VCaP (cell line): ENCODE data around the gene TMEM253.
A peak's percentile ranks its signal among the peaks of the same experiment; 100 is the strongest.

Experiments
- H3K27ac ChIP-seq: fragments of 450-650 bp; 2 replicates; pipeline ENCODE4 v1.5.1; 2017
- CTCF ChIP-seq: fragments of 450-650 bp; conservative IDR thresholded peaks from 2 replicates; pipeline ENCODE4 v1.5.1; 2017; ENCODE audit warnings: mild to moderate bottlenecking, moderate library complexity

The TMEM253 gene

GRCh38 chr14:21066882-21067502 lies 33.9 kb upstream of the TMEM253 start:
- TF ChIP-seq CTCF: peak; percentile 76
- H3K27ac ChIP-seq: no peak overlapping the region

DNA sequence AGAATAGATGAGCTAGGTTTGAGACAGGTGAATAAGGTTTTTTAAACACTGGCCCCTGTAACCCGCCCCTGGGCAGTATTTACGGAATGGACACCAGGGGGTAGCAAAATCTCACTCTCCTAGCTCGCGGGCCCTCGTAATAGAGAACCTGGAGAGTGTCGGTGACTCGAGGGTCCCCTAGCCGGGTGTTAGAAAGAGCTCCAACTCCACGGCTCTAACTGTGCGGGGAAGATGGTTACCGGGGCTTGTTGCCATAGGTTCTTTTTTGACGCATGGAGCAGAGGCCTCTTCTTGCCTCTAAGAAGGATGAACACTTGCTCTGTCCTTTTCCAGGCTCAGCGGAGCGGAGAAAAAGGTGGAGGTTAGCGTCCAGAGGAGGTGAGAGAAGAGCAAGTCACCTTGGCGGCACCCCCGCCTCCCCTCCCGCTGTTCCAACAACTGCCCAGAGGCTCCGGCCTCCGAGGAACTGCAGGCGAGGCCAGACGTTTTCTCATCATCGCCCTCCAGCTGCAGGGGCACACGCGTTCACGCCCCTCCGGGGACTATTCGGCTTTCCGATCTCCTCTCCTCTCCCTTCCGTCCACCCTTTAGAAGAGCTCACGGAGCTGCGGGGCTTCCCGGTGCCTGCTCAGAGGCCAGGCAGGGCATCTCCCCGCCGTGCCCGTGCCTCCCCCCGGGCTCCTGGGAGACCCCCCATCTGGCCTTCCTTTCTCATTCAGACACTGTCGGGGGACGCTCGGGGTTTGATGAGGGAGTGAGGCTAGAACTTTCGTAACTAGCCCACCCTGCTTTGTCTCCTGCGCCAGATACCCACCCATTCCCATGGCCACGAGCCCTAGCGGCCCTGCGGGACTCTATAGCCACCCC lies 32.1 kb upstream of the TMEM253 start:
- H3K27ac ChIP-seq: no peak overlapping the region

GRCh38 chr14:21069388-21070082 lies 31.3 kb upstream of the TMEM253 start:
- peak overlapping the region; percentile 42; the same call in 1 of the 2 replicates for H3K27ac ChIP-seq
- no peak for TF ChIP-seq CTCF

More for the DNA sequence above, 32.1 kb upstream of the TMEM253 start:
- peak; percentile 79 for TF ChIP-seq CTCF

- H3K27ac ChIP-seq: peak within 1 kb of the TSS; percentile 42; the same call in 1 of the 2 replicates
- TF ChIP-seq CTCF: no peak
Observed at GRCh38 chr14:21070083-21070609, 30.7 kb upstream of the TMEM253 start, which contains the start of gene ARHGEF40. TSS of gene ARHGEF40 (plus strand) at chr14:21070304. CDS start at chr14:21070397, 93 bp downstream.

GRCh38 chr14:21070610-21071224 lies 30.1 kb upstream of the TMEM253 start:
- H3K27ac ChIP-seq: peak overlapping the region; percentile 42; the same call in 1 of the 2 replicates
- TF ChIP-seq CTCF: no peak

DNA sequence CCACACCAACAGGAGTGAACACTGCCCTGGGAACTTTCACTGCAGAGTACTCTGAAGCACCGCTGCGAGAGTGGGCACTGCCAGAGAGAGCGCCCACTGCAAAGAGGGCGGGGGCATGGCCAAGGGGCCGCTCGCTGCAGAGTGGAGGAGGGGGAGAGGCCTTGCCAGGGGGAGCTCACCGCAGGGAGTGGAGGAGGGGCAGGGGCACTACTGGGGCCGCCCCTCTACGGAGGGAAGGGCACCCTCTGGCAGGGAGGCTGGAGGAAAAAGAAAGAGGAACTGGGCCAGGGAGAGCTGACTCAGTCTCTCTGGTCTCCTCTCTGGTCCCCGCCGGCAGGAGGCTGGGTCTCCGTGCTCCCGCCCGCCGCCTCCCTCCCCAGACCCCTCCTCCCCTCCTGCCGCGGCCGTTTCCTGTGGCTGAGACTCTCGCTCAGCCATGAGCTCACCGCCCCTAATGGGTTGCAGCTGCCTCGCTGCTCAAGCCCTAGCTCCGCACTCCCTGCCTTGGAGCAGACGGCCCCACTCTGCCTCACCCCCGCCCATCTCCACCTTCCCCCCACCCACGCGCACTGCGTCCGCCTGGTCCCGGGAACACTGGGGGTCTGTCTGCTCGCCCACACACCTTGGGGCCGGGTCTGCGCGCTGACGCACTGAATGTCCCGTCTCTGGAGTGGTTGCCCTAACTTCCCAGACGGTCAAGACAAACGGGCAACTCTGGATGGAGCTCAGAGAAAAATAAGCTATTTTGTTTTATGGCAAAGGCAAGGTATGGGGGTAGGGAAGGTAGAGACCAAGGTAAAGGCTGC lies 29.4 kb upstream of the TMEM253 start:
- no peak for TF ChIP-seq CTCF
- H3K27ac ChIP-seq: peak overlapping the region; percentile 42; the same call in 1 of the 2 replicates
